HepG2 (cell line): ENCODE measurements around the gene WSB2. TPM values are rescaled to one million over a fixed set of nuclear protein-coding genes. Genes with fewer than 3 reads are reported as not detected.
A peak's percentile ranks its signal among the peaks of the same experiment; 100 is the strongest.

ENCODE experiments used
- AKAP8 ChIP-seq: sonication (generic); formaldehyde crosslinking; IDR thresholded peaks from 2 replicates; pipeline ENCODE4 v1.5.1; 2020; ENCODE audit warnings: mild to moderate bottlenecking, missing genetic modification reagents
- DPF2 ChIP-seq: sonication (generic); formaldehyde crosslinking; IDR thresholded peaks from 2 replicates; pipeline ENCODE4 v1.4.0; 2020; ENCODE audit warnings: mild to moderate bottlenecking, low read depth, missing genetic modification reagents, borderline replicate concordance
- DRAP1 ChIP-seq: IDR thresholded peaks from 2 replicates; pipeline ENCODE4 v1.6.1; 2016; ENCODE audit warnings: missing genetic modification reagents, missing compliant biosample characterization
- FOXC1 ChIP-seq: sonication (generic); formaldehyde crosslinking; IDR thresholded peaks from 2 replicates; pipeline ENCODE4 v1.8.0; 2022; ENCODE audit warnings: mild to moderate bottlenecking, missing genetic modification reagents, borderline replicate concordance
- HBP1 ChIP-seq: IDR thresholded peaks from 2 replicates; pipeline ENCODE4 v1.6.1; 2016; ENCODE audit warnings: low read depth, control low read depth
- HDAC2 ChIP-seq: sonication (generic); formaldehyde crosslinking; IDR thresholded peaks from 2 replicates; pipeline ENCODE4 v1.4.0; 2020; ENCODE audit warnings: missing genetic modification reagents
- HNF4G ChIP-seq, 2 experiments: sonication (generic) in 1 of 2; formaldehyde crosslinking in 1 of 2; IDR thresholded peaks; 2 replicates each; pipeline versions ENCODE4 v1.4.0 to v1.6.1; 2011 to 2020; ENCODE audit warnings: borderline replicate concordance in 2 of 2, low read depth in 2 of 2, mild to moderate bottlenecking in 2 of 2, low read length in 1 of 2, missing genetic modification reagents in 1 of 2, moderate library complexity in 1 of 2
- ISL2 ChIP-seq: sonication (generic); formaldehyde crosslinking; IDR thresholded peaks from 2 replicates; pipeline ENCODE4 v1.5.0; 2020; ENCODE audit warnings: missing genetic modification reagents
- KLF16 ChIP-seq, 2 experiments: sonication (generic) in 1 of 2; formaldehyde crosslinking in 1 of 2; IDR thresholded peaks; 2 replicates each; pipeline versions ENCODE4 v1.6.1 to v1.8.0; 2016 to 2023; ENCODE audit warnings: missing genetic modification reagents in 2 of 2, missing compliant biosample characterization in 1 of 2
- MNT ChIP-seq: fragments of 450-650 bp; IDR thresholded peaks from 2 replicates; pipeline ENCODE4 v1.6.1; 2016
- MTF2 ChIP-seq: sonication (generic); formaldehyde crosslinking; IDR thresholded peaks from 2 replicates; pipeline ENCODE4 v1.5.0; 2020; ENCODE audit warnings: missing genetic modification reagents, borderline replicate concordance
- NFKBIZ ChIP-seq: IDR thresholded peaks from 2 replicates; pipeline ENCODE4 v1.6.1; 2018; ENCODE audit warnings: missing genetic modification reagents, missing compliant biosample characterization
- PAWR ChIP-seq: sonication (generic); formaldehyde crosslinking; IDR thresholded peaks from 2 replicates; pipeline ENCODE4 v1.4.0; 2020; ENCODE audit warnings: missing genetic modification reagents, mild to moderate bottlenecking, borderline replicate concordance
- SMARCC2 ChIP-seq: fragments of 450-650 bp; IDR thresholded peaks from 2 replicates; pipeline ENCODE4 v1.6.1; 2017; ENCODE audit warnings: antibody characterized with exemption, mild to moderate bottlenecking
- TRIM22 ChIP-seq: fragments of 450-650 bp; IDR thresholded peaks from 2 replicates; pipeline ENCODE4 v1.6.1; 2017
- ZBTB3 ChIP-seq: sonication (generic); formaldehyde crosslinking; IDR thresholded peaks from 2 replicates; pipeline ENCODE4 v1.4.0; 2020; ENCODE audit warnings: low read depth, mild to moderate bottlenecking, moderate library complexity, missing genetic modification reagents, borderline replicate concordance
- ZNF292 ChIP-seq: sonication (generic); formaldehyde crosslinking; IDR thresholded peaks from 2 replicates; pipeline ENCODE4 v1.8.1; 2022; ENCODE audit warnings: mild to moderate bottlenecking, low read depth, missing genetic modification reagents, borderline replicate concordance
- ZNF543 ChIP-seq: sonication (generic); formaldehyde crosslinking; IDR thresholded peaks from 2 replicates; pipeline ENCODE4 v1.4.0; 2020; ENCODE audit warnings: mild to moderate bottlenecking, missing genetic modification reagents
- ZNF546 ChIP-seq: sonication (generic); formaldehyde crosslinking; conservative IDR thresholded peaks from 2 replicates; pipeline ENCODE4 v1.8.1; 2023; ENCODE audit warnings: mild to moderate bottlenecking, missing genetic modification reagents
- ZNF567 ChIP-seq: sonication (generic); formaldehyde crosslinking; IDR thresholded peaks from 2 replicates; pipeline ENCODE4 v1.8.1; 2023; ENCODE audit warnings: mild to moderate bottlenecking, missing genetic modification reagents, borderline replicate concordance
- ZNF629 ChIP-seq: sonication (generic); formaldehyde crosslinking; conservative IDR thresholded peaks from 2 replicates; pipeline ENCODE4 v1.5.0; 2020; ENCODE audit warnings: missing genetic modification reagents
- ZNF709 ChIP-seq: sonication (generic); formaldehyde crosslinking; IDR thresholded peaks from 2 replicates; pipeline ENCODE4 v1.5.0; 2020; ENCODE audit warnings: mild to moderate bottlenecking, missing genetic modification reagents
- ZNF792 ChIP-seq: IDR thresholded peaks from 2 replicates; pipeline ENCODE4 v1.6.1; 2016
- ZNF816 ChIP-seq: sonication (generic); formaldehyde crosslinking; IDR thresholded peaks from 2 replicates; pipeline ENCODE4 v1.8.0; 2022; ENCODE audit warnings: missing genetic modification reagents, mild to moderate bottlenecking, borderline replicate concordance
- polyA plus RNA-seq, 8 experiments: library from polyadenylated mRNA; depleted of rRNA in 3 of 8; stranded (reverse) in 7 of 8; unstranded in 1 of 8; fragments of >200 nt; fragmentation: Illumina TruSeq in 4 of 8; extraction: Trizol in 4 of 8; gene quantifications; 2 replicates each; pipeline versions ENCODE4 v1.2.1 to v1.2.3, GENCODE V29; 2011 to 2016; ENCODE audit warnings: low read depth in 4 of 8, missing spikeins in 1 of 8, mixed read lengths in 1 of 8; ENCODE audit not compliant: insufficient read depth in 1 of 8
- total RNA-seq, 5 experiments: library from RNA; depleted of rRNA; stranded (reverse); fragments of >200 nt; fragmentation: Illumina TruSeq; extraction: Trizol; gene quantifications; 2 replicates each; pipeline ENCODE4 v1.2.3, GENCODE V29; 2016; ENCODE audit warnings: low read depth in 1 of 5

The WSB2 gene
- total and polyA plus RNA-seq, 2 of the 13 experiments (the other 11 are each of a cell fraction or from before 2014, with no cell fraction given) = 31.0 to 82.8 TPM

DNA sequence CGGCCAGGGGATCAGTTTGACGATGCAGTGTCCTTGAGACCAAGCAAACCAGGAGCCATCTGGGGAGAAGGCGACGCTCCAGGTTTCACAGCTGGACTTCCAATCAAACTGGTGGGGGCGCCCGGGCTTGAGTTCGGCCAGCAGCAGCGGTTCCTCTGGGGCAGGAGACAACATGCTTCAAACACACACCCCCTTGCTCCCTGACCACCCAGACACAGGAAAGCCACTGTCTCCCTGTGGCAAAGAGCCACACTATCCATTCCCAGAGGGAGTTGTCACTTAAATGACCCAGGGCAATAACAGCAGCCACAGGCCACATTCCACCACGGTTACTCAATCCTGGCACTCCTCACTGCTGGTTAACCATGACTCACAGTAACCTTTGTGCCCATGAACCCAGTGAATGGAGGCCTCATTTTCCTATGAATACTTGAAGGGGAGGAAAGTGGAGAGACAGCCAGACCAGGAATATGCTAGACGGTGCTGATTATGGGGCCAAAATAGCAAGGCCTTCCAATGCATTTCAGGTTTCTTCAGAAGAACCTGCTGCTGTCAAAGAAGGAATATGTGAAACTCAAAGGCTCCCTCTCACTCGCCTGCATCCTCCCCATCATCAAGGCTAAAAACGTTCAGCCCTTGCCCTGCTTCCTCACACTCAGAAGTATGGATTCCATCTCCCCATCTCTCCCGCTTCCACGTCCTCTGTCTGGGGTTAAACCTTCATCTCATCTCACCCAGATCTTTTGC is 8.5 kb downstream of the WSB2 start (continued):
- TF ChIP-seq ZNF292 (CRISPR knock-in tag) (peak; percentile 97), NFKBIZ (CRISPR knock-in tag) (peak; percentile 91; the same call in 1 of the 2 replicates), TRIM22 (no peak), ZNF709 (CRISPR knock-in tag) (peak; percentile 63; the same call in 1 of the 2 replicates), MNT (peak; percentile 61), PAWR (CRISPR knock-in tag) (no peak), ZNF546 (CRISPR knock-in tag) (0 out of 2 replicates have a peak, but pooled peaks have one; percentile 61), ZNF629 (CRISPR knock-in tag) (0 out of 2 replicates have a peak, but pooled peaks have one; percentile 49), SMARCC2 (peak; percentile 84; the same call in 1 of the 2 replicates), ZBTB3 (CRISPR knock-in tag) (peak; percentile 44; the same call in 1 of the 2 replicates), HDAC2 (CRISPR knock-in tag) (peak; percentile 97), MTF2 (CRISPR knock-in tag) (no peak), FOXC1 (CRISPR knock-in tag) (no peak; the same call in 1 of the 2 replicates), DPF2 (peak; percentile 97), ZNF816 (CRISPR knock-in tag) (peak; percentile 53; the same call in 1 of the 2 replicates), DRAP1 (CRISPR knock-in tag) (peak; percentile 68; the same call in 1 of the 2 replicates), KLF16 (CRISPR knock-in tag; IDR thresholded peaks at IDR 0.05) (peak in 1 of 2 experiments; percentile 91; a peak in 2 of 4 replicates), HNF4G (IDR thresholded peaks at IDR 0.05; ENCODE audit: borderline replicate concordance, low read depth, low read length) (peak; percentile 94; the same call in 1 of the 2 replicates), HNF4G (CRISPR knock-in tag; IDR thresholded peaks at IDR 0.05; ENCODE audit: borderline replicate concordance, low read depth) (peak; percentile 93; the same call in 1 of the 2 replicates), HBP1 (CRISPR knock-in tag) (peak; percentile 89), AKAP8 (CRISPR knock-in tag) (0 out of 2 replicates have a peak, but pooled peaks have one; percentile 61), ISL2 (peak; percentile 72), ZNF792 (peak; percentile 98), ZNF543 (CRISPR knock-in tag) (peak; percentile 43; the same call in 1 of the 2 replicates), ZNF567 (CRISPR knock-in tag) (peak; percentile 92; the same call in 1 of the 2 replicates)
